SU-DHL-6 (cell line): ENCODE data around the gene CALML3.

Source experiments
- H2AFZ ChIP-seq: fragments of 200-600 bp; sonication (generic); 2 replicates; pipeline ENCODE4 v1.6.1; 2014; ENCODE audit warnings: low read depth, mild to moderate bottlenecking, moderate library complexity, mixed read lengths, antibody characterized with exemption, low read length; ENCODE audit not compliant: severe bottlenecking
- H3F3A ChIP-seq: fragments of 200-600 bp; shearing (Covaris generic); 2 replicates; pipeline ENCODE4 v1.6.0; 2016; ENCODE audit warnings: antibody characterized with exemption, mild to moderate bottlenecking; ENCODE audit not compliant: insufficient read depth
- H3K27ac ChIP-seq: fragments of 200-600 bp; sonication (generic); 2 replicates; pipeline ENCODE4 v1.5.1; 2016; ENCODE audit warnings: low read depth, mild to moderate bottlenecking, low read length, moderate library complexity, mixed read lengths
- H3K27me3 ChIP-seq: fragments of 200-600 bp; sonication (generic), shearing (Covaris generic); 2 replicates; pipeline ENCODE4 v1.6.0; 2014; ENCODE audit warnings: mild to moderate bottlenecking, low read length
- H3K36me3 ChIP-seq: fragments of 200-600 bp; sonication (generic); 2 replicates; pipeline ENCODE4 v1.6.1; 2014; ENCODE audit warnings: mild to moderate bottlenecking, low read length, mixed read lengths
- H3K4me2 ChIP-seq: fragments of 300-600, 200-600 bp; shearing (Covaris generic), sonication (generic); 2 replicates; pipeline ENCODE4 v1.6.0; 2014; ENCODE audit warnings: low read length, low read depth, mild to moderate bottlenecking; ENCODE audit not compliant: poor library complexity, severe bottlenecking
- H3K4me3 ChIP-seq: fragments of 200-600 bp; sonication (generic); 2 replicates; pipeline ENCODE4 v1.5.1; 2014; ENCODE audit warnings: antibody characterized with exemption, low read length, mild to moderate bottlenecking, mixed read lengths; ENCODE audit not compliant: insufficient read depth, poor library complexity, severe bottlenecking
- H3K79me2 ChIP-seq: fragments of 200-600 bp; sonication (generic); 2 replicates; pipeline ENCODE4 v1.6.1; 2014; ENCODE audit warnings: mild to moderate bottlenecking, low read length, moderate library complexity; ENCODE audit not compliant: insufficient read depth
- H3K9ac ChIP-seq: fragments of 200-600 bp; sonication (generic); 2 replicates; pipeline ENCODE4 v1.7.0; 2014; ENCODE audit warnings: mild to moderate bottlenecking, low read length
- H3K9me2 ChIP-seq: fragments of 200-600 bp; sonication (generic); replicated peaks from 2 replicates; pipeline ENCODE4 v1.6.1; 2014; ENCODE audit warnings: low read length; ENCODE audit not compliant: insufficient read depth
- H3K9me3 ChIP-seq: fragments of 200-600 bp; sonication (generic); 2 replicates; pipeline ENCODE4 v1.6.1; 2014; ENCODE audit warnings: low read length, mixed read lengths; ENCODE audit not compliant: insufficient read depth
- H4K20me1 ChIP-seq: fragments of 200-600 bp; sonication (generic); 2 replicates; pipeline ENCODE4 v1.6.1; 2014; ENCODE audit warnings: low read depth, mild to moderate bottlenecking, antibody characterized with exemption, low read length, moderate library complexity, mixed read lengths
- CTCF ChIP-seq: fragments of 200-600 bp; sonication (generic); IDR thresholded peaks from one replicate; pipeline ENCODE4 v1.5.1; 2017; ENCODE audit warnings: antibody characterized with exemption, mild to moderate bottlenecking, low read length, moderate library complexity; ENCODE audit not compliant: insufficient read depth, poor library complexity, severe bottlenecking
- EZH2phosphoT487 ChIP-seq: fragments of 200-600 bp; sonication (generic), shearing (Covaris generic); conservative IDR thresholded peaks from 2 replicates; pipeline ENCODE4 v1.6.1; 2018; ENCODE audit warnings: mild to moderate bottlenecking, antibody characterized with exemption, low read length, moderate library complexity, mixed read lengths

CALML3 gene

DNA sequence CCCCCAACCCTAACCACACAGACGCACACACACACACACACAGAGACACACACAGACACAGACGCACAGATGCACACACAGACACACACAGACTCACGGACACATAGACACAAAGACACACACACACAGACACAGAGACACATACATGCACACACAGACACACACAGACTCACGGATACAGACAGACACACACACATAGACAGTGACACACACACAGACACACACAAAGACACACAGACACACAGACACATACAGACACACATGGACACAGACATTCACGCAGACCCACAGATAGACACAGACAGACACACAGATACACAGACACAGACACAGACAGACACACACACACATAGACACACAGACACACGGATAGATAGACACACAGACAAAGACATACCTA lies 27.5 kb upstream of the CALML3 start:
- H4K20me1 ChIP-seq, result no peaks in the 10 kb centered on the region
- no peaks in the 10 kb centered on the region for H3F3A ChIP-seq
- no peak overlapping the region for H3K4me3 ChIP-seq
- no peaks in the 10 kb centered on the region for H3K36me3 ChIP-seq
- H3K27ac ChIP-seq, result no peak overlapping the region
- H3K9me2 ChIP-seq, result no peaks in the 10 kb centered on the region
- no peaks in the 10 kb centered on the region for H3K79me2 ChIP-seq
- no peak overlapping the region for H3K4me2 ChIP-seq
- TF ChIP-seq CTCF (no peak), EZH2phosphoT487 (no peak)
- H3K27me3 ChIP-seq, result no peaks in the 10 kb centered on the region
- no peak overlapping the region for H2AFZ ChIP-seq
- H3K9me3 ChIP-seq, result no peaks in the 10 kb centered on the region
- no peak overlapping the region for H3K9ac ChIP-seq

DNA sequence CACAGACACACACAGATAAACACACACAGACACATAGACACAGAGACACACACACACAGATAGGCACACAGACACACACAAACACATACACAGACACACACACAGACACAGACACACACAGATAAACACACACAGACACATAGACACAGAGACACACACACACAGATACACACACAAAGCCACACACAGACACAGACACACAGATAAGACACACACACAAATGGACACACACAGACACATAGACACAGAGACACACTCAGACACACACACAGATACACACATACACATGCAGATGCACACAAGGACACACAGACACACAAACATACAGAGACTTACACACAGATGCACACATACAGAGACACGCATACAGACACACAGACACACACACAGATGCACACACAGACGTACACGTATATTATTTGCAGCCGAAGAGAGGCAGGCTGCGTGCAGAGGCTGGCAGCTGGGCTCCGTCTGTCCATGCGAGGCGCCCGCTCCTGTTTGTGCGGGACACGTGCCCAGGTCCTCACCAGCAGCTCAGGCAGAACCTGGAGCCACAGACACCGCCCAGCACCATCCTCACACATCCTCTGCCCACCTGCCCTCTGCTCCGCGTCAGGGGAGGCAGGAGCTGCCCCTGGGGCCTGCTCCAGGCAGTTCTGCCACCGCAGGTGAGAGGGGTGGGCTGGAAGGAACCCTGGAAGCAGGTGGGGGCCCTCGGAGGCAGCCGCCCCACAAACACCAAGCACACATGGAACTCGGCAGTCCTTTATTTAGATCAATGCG lies 26.6 kb upstream of the CALML3 start:
- no peak overlapping the region for H2AFZ ChIP-seq
- H3K27me3 ChIP-seq, result no peaks in the 10 kb centered on the region
- no peaks in the 10 kb centered on the region for H3K79me2 ChIP-seq
- H3K4me2 ChIP-seq, result no peak overlapping the region
- H4K20me1 ChIP-seq, result no peaks in the 10 kb centered on the region
- H3K4me3 ChIP-seq, result no peak overlapping the region
- H3F3A ChIP-seq, result no peaks in the 10 kb centered on the region
- H3K9me2 ChIP-seq, result no peaks in the 10 kb centered on the region
- H3K9ac ChIP-seq, result no peak overlapping the region
- no peak overlapping the region for H3K27ac ChIP-seq
- no peaks in the 10 kb centered on the region for H3K9me3 ChIP-seq
- TF ChIP-seq EZH2phosphoT487 (no peak), CTCF (no peak)
- no peaks in the 10 kb centered on the region for H3K36me3 ChIP-seq

DNA sequence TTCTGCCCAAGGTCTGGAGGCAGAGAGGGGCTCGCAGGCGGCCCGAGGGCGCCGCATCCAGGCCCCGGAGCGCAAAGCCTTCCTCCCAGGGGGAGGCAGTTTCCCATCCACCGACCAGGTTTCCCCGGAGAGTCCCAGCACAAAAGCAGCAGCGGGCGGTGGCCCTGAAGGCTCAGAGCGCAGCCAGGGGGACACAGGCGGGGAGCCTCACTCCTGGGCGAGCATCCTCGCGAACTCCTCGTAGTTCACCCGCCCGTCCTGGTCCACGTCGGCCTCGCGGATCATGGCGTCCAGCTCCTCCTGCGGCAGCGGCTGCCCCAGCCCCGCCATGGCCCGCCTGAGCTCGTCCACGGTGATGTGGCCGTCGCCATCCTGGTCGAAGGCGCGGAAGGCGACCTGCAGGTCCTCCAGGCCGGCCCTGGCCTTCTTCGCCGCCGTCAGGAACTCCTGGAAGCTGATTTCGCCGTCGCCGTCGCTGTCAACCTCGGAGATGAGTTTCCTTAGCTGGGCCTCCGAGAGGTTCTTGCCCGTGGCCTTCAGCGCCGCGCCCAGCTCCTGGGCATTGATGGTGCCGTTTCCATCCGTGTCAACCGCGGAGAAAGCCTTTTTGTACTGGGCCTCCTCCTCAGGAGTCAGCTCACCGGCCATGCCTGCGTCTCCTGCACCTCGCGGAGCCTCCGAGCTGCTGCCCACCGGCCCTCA lies 25.8 kb upstream of the CALML3 start:
- Histone ChIP-seq H2AFZ (no peak overlapping the region), H3K36me3 (no peaks in the 10 kb centered on the region), H3K9me2 (no peaks in the 10 kb centered on the region), H3K9me3 (no peaks in the 10 kb centered on the region), H3K4me3 (no peak overlapping the region), H3F3A (no peaks in the 10 kb centered on the region), H3K27ac (no peak overlapping the region), H4K20me1 (no peaks in the 10 kb centered on the region), H3K79me2 (no peaks in the 10 kb centered on the region), H3K27me3 (no peaks in the 10 kb centered on the region), H3K9ac (no peak overlapping the region), H3K4me2 (no peak overlapping the region)
- TF ChIP-seq CTCF, result no peak
- no peak for TF ChIP-seq EZH2phosphoT487
